SK-N-SH (cell line): ENCODE results near the gene SLC12A9. TPM values are rescaled to one million over a fixed set of nuclear protein-coding genes. Genes with fewer than 3 reads are reported as not detected.

Experiments
- CTCF ChIA-PET: fragments of 300-600, 350-600 bp; formaldehyde crosslinking; extraction: SDS; loops from one replicate; lab custom pipeline; 2021; lab: Yijun Ruan, JAX
- POLR2A ChIA-PET: fragments of 350-600 bp; sonication (Branson Sonifier 250); formaldehyde crosslinking; extraction: SDS; loops from one replicate; lab custom pipeline; 2020; ENCODE audit warnings: antibody characterized with exemption, inconsistent platforms; lab: Yijun Ruan, JAX
- DNase-seq: peaks from one replicate; pipeline ENCODE4 v3.0.0; 2012
- H2AFZ ChIP-seq: fragments of 200-600 bp; sonication (generic); 2 replicates; pipeline ENCODE4 v1.8.1; 2016; ENCODE audit warnings: antibody characterized with exemption, mild to moderate bottlenecking, low read depth
- H3F3A ChIP-seq: fragments of 200-600 bp; sonication (generic); replicated peaks from 2 replicates; pipeline ENCODE3; 2016; ENCODE audit warnings: antibody characterized with exemption, mild to moderate bottlenecking; ENCODE audit not compliant: insufficient read depth
- H3K27ac ChIP-seq, 2 experiments: fragments of 200-500 bp in 1 of 2; fragments of 200-600 bp in 1 of 2; sonication (Bioruptor generic) in 1 of 2; sonication (generic), shearing (Covaris generic) in 1 of 2; 2 replicates each; pipeline versions ENCODE4 v1.5.1 to v1.6.1; 2014 to 2016; ENCODE audit warnings: low read depth in 2 of 2, inconsistent platforms in 1 of 2, low read length in 1 of 2, mild to moderate bottlenecking in 1 of 2, mixed read lengths in 1 of 2
- H3K27me3 ChIP-seq: fragments of 200-600 bp; sonication (generic), shearing (Covaris generic); 2 replicates; pipeline ENCODE4 v1.6.1; 2016; ENCODE audit warnings: mixed run types; ENCODE audit not compliant: insufficient read depth
- H3K36me3 ChIP-seq, 2 experiments: fragments of 200-500 bp in 1 of 2; fragments of 200-600 bp in 1 of 2; sonication (Bioruptor generic) in 1 of 2; sonication (generic) in 1 of 2; replicated peaks in 1 of 2; 2 replicates each; pipeline versions ENCODE3 to v1.5.1; 2014 to 2016; ENCODE audit warnings: low read length in 1 of 2, mild to moderate bottlenecking in 1 of 2; ENCODE audit not compliant: insufficient read depth in 2 of 2, control insufficient read depth in 1 of 2
- H3K4me1 ChIP-seq, 2 experiments: fragments of 200-500 bp in 1 of 2; fragments of 200-600 bp in 1 of 2; sonication (Bioruptor generic) in 1 of 2; sonication (generic), shearing (Covaris generic) in 1 of 2; 2 replicates each; pipeline versions ENCODE4 v1.5.1 to v1.6.1; 2014 to 2016; ENCODE audit warnings: low read depth in 1 of 2, low read length in 1 of 2, mixed run types in 1 of 2; ENCODE audit not compliant: insufficient read depth in 2 of 2, control insufficient read depth in 1 of 2
- H3K4me2 ChIP-seq: fragments of 200-600 bp; sonication (generic), shearing (Covaris generic); 2 replicates; pipeline ENCODE4 v1.6.1; 2017; ENCODE audit warnings: mixed run types
- H3K4me3 ChIP-seq, 2 experiments: fragments of 200-500 bp in 1 of 2; fragments of 200-600 bp in 1 of 2; sonication (Bioruptor generic) in 1 of 2; sonication (generic), shearing (Covaris generic) in 1 of 2; 2 replicates each; pipeline versions ENCODE4 v1.5.1 to v1.8.1; 2014 to 2016; ENCODE audit warnings: low read depth in 2 of 2, inconsistent platforms in 1 of 2, low read length in 1 of 2, mild to moderate bottlenecking in 1 of 2, mixed read lengths in 1 of 2, moderate library complexity in 1 of 2
- H3K79me2 ChIP-seq: fragments of 200-600 bp; sonication (generic); 2 replicates; pipeline ENCODE4 v1.8.1; 2017; ENCODE audit warnings: mild to moderate bottlenecking; ENCODE audit not compliant: insufficient read depth
- H3K9ac ChIP-seq: fragments of 200-600 bp; sonication (generic); 2 replicates; pipeline ENCODE4 v1.6.1; 2017; ENCODE audit warnings: mixed run types
- H3K9me2 ChIP-seq: fragments of 200-600 bp; sonication (generic); 2 replicates; pipeline ENCODE4 v1.6.1; 2017; ENCODE audit warnings: mixed run types
- H3K9me3 ChIP-seq: fragments of 200-600 bp; sonication (generic); 2 replicates; pipeline ENCODE4 v1.6.1; 2017; ENCODE audit warnings: mixed run types, mild to moderate bottlenecking, moderate library complexity
- H4K20me1 ChIP-seq: fragments of 200-600 bp; sonication (generic); 2 replicates; pipeline ENCODE4 v1.6.1; 2017; ENCODE audit warnings: mild to moderate bottlenecking, mixed run types; ENCODE audit not compliant: insufficient read depth
- ELF1 ChIP-seq: IDR thresholded peaks from 2 replicates; pipeline ENCODE4 v1.4.0; 2012
- EP300 ChIP-seq, 2 experiments: IDR thresholded peaks; 2 replicates each; pipeline versions ENCODE4 v1.4.0 to v1.6.1; 2012; ENCODE audit warnings: borderline replicate concordance in 1 of 2, low read depth in 1 of 2, low read length in 1 of 2
- FOSL2 ChIP-seq: IDR thresholded peaks from 2 replicates; pipeline ENCODE4 v1.4.0; 2012; ENCODE audit warnings: low read depth, mild to moderate bottlenecking, moderate library complexity, borderline replicate concordance
- FOXJ3 ChIP-seq: sonication (generic); formaldehyde crosslinking; IDR thresholded peaks from 2 replicates; pipeline ENCODE4 v1.5.1; 2020; ENCODE audit warnings: mild to moderate bottlenecking, missing genetic modification reagents
- FOXM1 ChIP-seq: IDR thresholded peaks from 2 replicates; pipeline ENCODE4 v1.4.0; 2012; ENCODE audit warnings: low read depth, mild to moderate bottlenecking
- GATA2 ChIP-seq: sonication (generic); formaldehyde crosslinking; IDR thresholded peaks from 2 replicates; pipeline ENCODE4 v1.5.0; 2020; ENCODE audit warnings: mild to moderate bottlenecking, missing genetic modification reagents
- JUND ChIP-seq: IDR thresholded peaks from 2 replicates; pipeline ENCODE4 v1.4.0; 2012
- MXI1 ChIP-seq: IDR thresholded peaks from 2 replicates; pipeline ENCODE4 v1.6.1; 2012; ENCODE audit warnings: mild to moderate bottlenecking, low read depth, low read length, improper control_type of control experiment
- NRF1 ChIP-seq: IDR thresholded peaks from 2 replicates; pipeline ENCODE4 v1.6.1; 2012; ENCODE audit warnings: low read depth, mild to moderate bottlenecking, low read length
- POLR2AphosphoS5 ChIP-seq: IDR thresholded peaks from 2 replicates; pipeline ENCODE4 v1.6.1; 2012; ENCODE audit warnings: low read depth, low read length
- RAD21 ChIP-seq: IDR thresholded peaks from 2 replicates; pipeline ENCODE4 v1.6.1; 2012; ENCODE audit warnings: mild to moderate bottlenecking, low read length
- RFX5 ChIP-seq: IDR thresholded peaks from 2 replicates; pipeline ENCODE4 v1.6.1; 2012; ENCODE audit warnings: mild to moderate bottlenecking, improper control_type of control experiment, low read length
- RXRA ChIP-seq: IDR thresholded peaks from 2 replicates; pipeline ENCODE4 v1.4.0; 2012; ENCODE audit warnings: low read depth, mild to moderate bottlenecking, borderline replicate concordance
- SMC3 ChIP-seq: IDR thresholded peaks from 2 replicates; pipeline ENCODE4 v1.6.1; 2012; ENCODE audit warnings: low read depth, low read length, improper control_type of control experiment
- TCF12 ChIP-seq: IDR thresholded peaks from 2 replicates; pipeline ENCODE4 v1.4.0; 2012
- YY1 ChIP-seq: IDR thresholded peaks from 2 replicates; pipeline ENCODE4 v1.4.0; 2012; ENCODE audit warnings: low read depth, mild to moderate bottlenecking
- WGBS: methylation state at CpG from one replicate; pipeline ENCODE4 v1.1.6; 2017; ENCODE audit warnings: low lambda C conversion rate; 5-methylcytosine and 5-hydroxymethylcytosine counted together
- polyA plus RNA-seq, 3 experiments: library from polyadenylated mRNA; depleted of rRNA; stranded (reverse); fragments of >200 nt; gene quantifications; 2 replicates each; pipeline ENCODE4 v1.2.3, GENCODE V29; 2012
- TF ChIP-seq, protein P1 (sequence below): fragments of 150-350 bp; IDR thresholded peaks from 2 replicates; pipeline ENCODE4 v1.6.1; 2017; ENCODE audit warnings: antibody characterized with exemption, low read length, low read depth, borderline replicate concordance
- TF ChIP-seq, protein P2 (sequence below): IDR thresholded peaks from 2 replicates; pipeline ENCODE4; 2012
- TF ChIP-seq, protein P3 (sequence below): IDR thresholded peaks from 2 replicates; pipeline ENCODE4 v1.4.0; 2012; ENCODE audit warnings: low read depth, borderline replicate concordance
- TF ChIP-seq, protein P4 (sequence below): IDR thresholded peaks from 2 replicates; pipeline ENCODE4 v1.4.0; 2012; ENCODE audit warnings: low read depth

SLC12A9 gene
- polyA plus RNA-seq, 1 of the 3 experiments (the other 2 are of a cell fraction), result 29.7 TPM

DNA sequence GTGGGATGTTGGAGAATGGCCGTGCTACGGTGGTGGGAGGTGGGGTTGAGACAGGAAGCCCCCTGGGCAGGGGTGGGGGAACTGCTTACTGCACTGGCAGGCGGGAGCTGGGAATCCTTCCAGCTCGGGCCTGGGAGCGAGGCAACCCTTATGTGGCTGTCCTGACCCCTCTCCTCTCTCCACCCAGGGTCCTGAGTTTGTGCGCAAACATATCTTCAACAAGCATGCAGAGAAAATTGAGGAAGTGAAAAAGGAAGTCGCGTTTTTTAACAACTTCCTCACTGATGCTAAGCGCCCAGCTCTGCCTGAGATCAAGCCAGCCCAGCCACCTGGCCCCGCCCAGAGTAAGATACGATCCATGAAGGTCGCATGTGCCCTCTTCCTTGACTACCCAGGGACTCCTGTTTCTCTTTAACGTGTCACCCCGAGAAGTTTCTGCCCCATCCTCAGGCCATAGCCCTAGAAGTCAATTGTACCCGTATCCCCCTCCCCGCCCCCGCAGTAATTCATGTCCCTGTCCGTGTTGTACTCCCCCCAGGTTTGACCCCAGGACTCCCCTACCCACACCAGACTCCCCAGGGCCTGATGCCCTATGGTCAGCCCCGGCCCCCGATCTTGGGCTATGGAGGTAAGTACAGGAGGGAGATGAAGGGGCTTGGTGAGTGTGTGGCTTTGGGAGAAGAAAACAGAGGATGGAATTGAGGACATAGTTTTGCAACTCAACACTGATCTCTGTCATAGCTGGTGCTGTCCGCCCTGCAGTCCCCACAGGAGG is 35.2 kb downstream of the SLC12A9 start:
- no peaks in the 10 kb centered on the region for H3K9me2 ChIP-seq
- peak overlapping the region; percentile 100 for H3K4me2 ChIP-seq
- H3K9me3 ChIP-seq, result no peaks in the 10 kb centered on the region
- H3K27me3 ChIP-seq, result no peaks in the 10 kb centered on the region
- H3K79me2 ChIP-seq, result peaks cover 48% of the 10 kb centered on the region
- peaks cover 4 to 40% of the 10 kb centered on the region in 2 experiments for H3K4me1 ChIP-seq
- H2AFZ ChIP-seq, result no peak overlapping the region
- no peak overlapping the region for H3K9ac ChIP-seq
- H4K20me1 ChIP-seq, result peaks cover 12% of the 10 kb centered on the region
- ChIA-PET POLR2A (interaction anchor here (5.8 kb wide), 1 partner anchor 11 kb away, joined by 126 read pairs; the partner anchor contains the start of gene SRRT), CTCF (interaction anchor here (1.1 to 4.9 kb wide), 7 partner anchors 10 to 190 kb away, joined by 3 to 16 read pairs (median 3); partner anchors contain the start of genes SLC12A9 and SRRT)
- TF ChIP-seq FOXM1 (no peak), ELF1 (0 out of 2 replicates have a peak, but pooled peaks have one; percentile 13)
- TF ChIP-seq, protein P1, sequence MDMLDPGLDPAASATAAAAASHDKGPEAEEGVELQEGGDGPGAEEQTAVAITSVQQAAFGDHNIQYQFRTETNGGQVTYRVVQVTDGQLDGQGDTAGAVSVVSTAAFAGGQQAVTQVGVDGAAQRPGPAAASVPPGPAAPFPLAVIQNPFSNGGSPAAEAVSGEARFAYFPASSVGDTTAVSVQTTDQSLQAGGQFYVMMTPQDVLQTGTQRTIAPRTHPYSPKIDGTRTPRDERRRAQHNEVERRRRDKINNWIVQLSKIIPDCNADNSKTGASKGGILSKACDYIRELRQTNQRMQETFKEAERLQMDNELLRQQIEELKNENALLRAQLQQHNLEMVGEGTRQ, result no peak
- TF ChIP-seq, protein P2, sequence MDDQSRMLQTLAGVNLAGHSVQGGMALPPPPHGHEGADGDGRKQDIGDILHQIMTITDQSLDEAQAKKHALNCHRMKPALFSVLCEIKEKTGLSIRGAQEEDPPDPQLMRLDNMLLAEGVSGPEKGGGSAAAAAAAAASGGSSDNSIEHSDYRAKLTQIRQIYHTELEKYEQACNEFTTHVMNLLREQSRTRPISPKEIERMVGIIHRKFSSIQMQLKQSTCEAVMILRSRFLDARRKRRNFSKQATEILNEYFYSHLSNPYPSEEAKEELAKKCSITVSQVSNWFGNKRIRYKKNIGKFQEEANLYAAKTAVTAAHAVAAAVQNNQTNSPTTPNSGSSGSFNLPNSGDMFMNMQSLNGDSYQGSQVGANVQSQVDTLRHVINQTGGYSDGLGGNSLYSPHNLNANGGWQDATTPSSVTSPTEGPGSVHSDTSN, result peak; percentile 30; the same call in 1 of the 2 replicates
- TF ChIP-seq, protein P3, sequence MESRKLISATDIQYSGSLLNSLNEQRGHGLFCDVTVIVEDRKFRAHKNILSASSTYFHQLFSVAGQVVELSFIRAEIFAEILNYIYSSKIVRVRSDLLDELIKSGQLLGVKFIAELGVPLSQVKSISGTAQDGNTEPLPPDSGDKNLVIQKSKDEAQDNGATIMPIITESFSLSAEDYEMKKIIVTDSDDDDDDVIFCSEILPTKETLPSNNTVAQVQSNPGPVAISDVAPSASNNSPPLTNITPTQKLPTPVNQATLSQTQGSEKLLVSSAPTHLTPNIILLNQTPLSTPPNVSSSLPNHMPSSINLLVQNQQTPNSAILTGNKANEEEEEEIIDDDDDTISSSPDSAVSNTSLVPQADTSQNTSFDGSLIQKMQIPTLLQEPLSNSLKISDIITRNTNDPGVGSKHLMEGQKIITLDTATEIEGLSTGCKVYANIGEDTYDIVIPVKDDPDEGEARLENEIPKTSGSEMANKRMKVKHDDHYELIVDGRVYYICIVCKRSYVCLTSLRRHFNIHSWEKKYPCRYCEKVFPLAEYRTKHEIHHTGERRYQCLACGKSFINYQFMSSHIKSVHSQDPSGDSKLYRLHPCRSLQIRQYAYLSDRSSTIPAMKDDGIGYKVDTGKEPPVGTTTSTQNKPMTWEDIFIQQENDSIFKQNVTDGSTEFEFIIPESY, result no peak
- H3K4me3 ChIP-seq, result peak overlapping the region in 1 of 2 experiments; percentile 78; a peak in 2 of 4 replicates
- H3F3A ChIP-seq, result peaks cover 40% of the 10 kb centered on the region
- H3K36me3 ChIP-seq, result peaks cover 45 to 62% of the 10 kb centered on the region in 2 experiments
- peak overlapping the region in 1 of 2 experiments; percentile 16; a peak in 2 of 4 replicates for H3K27ac ChIP-seq
- peak; percentile 54 for DNase-seq
- WGBS, result 84% methylated on average over 21 of the region's 21 CpGs

DNA sequence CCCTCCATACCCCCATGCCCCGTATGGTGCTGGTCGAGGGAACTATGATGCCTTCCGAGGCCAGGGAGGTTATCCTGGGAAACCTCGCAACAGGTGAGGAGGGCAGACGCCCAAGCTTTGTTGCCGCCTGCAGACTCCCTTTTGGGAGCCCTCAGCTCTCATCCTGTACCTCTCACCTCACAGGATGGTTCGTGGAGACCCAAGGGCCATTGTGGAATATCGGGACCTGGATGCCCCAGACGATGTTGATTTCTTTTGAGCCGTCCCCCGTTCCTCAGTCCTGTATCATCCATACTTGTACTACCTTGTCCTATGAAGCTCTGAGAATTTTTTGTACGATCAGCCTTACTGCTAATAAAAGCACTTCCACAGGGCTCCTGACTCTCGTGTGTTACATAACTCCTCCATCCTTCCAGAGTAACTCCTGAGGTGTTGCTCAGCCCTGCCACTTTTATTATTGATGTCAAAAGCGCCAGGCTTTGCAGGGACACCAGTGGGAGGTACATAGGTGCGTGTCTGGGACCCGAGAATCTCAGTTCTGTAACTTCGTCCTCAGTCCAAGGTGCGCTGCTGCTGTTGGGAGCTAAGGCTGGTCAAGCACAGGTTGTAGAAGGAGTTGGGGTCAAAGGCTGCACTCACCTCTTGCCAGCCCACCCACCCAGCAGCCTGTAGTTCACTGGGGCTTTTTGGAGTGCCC is 35.9 kb downstream of the SLC12A9 start:
- DNase-seq, result peak; percentile 39
- H3K9me3 ChIP-seq, result no peaks in the 10 kb centered on the region
- H3K4me2 ChIP-seq, result peak overlapping the region; percentile 100
- peaks cover 46% of the 10 kb centered on the region for H3K79me2 ChIP-seq
- H3K36me3 ChIP-seq, result peaks cover 40 to 55% of the 10 kb centered on the region in 2 experiments
- POLR2A ChIA-PET, result interaction anchor here (5.8 kb wide), 1 partner anchor 12 kb away, joined by 126 read pairs; the partner anchor contains the start of gene SRRT
- H3K9ac ChIP-seq, result peak overlapping the region; percentile 85
- H3K27me3 ChIP-seq, result no peaks in the 10 kb centered on the region
- peaks cover 12% of the 10 kb centered on the region for H4K20me1 ChIP-seq
- WGBS, result 74% methylated on average over 16 of the region's 18 CpGs
- peaks cover 4 to 40% of the 10 kb centered on the region in 2 experiments for H3K4me1 ChIP-seq
- H3F3A ChIP-seq, result peaks cover 39% of the 10 kb centered on the region
- H3K9me2 ChIP-seq, result no peaks in the 10 kb centered on the region
- peak overlapping the region; percentile 69 to 89; a peak in 3 of 4 replicates for H3K27ac ChIP-seq
- CTCF ChIA-PET, result interaction anchor here (0.7 to 4.9 kb wide), 8 partner anchors 9 to 189 kb away, joined by 3 to 16 read pairs (median 4); partner anchors contain the start of genes POP7, SLC12A9 and SRRT
- H3K4me3 ChIP-seq, result peak overlapping the region; percentile 75 to 78
- no peak overlapping the region for H2AFZ ChIP-seq
- no peak; the same call in 1 of the 2 replicates for TF ChIP-seq POLR2AphosphoS5
- TF ChIP-seq GATA2, result no peak
- TF ChIP-seq, protein P4, sequence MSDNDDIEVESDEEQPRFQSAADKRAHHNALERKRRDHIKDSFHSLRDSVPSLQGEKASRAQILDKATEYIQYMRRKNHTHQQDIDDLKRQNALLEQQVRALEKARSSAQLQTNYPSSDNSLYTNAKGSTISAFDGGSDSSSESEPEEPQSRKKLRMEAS, result no peak
- no peak for TF ChIP-seq FOXJ3 (CRISPR knock-in tag)
- TF ChIP-seq YY1, result no peak
- TF ChIP-seq EP300 (IDR thresholded peaks at IDR 0.05; ENCODE audit: borderline replicate concordance in 1 of 2, low read depth in 1 of 2, low read length in 1 of 2), result no peak
- no peak for TF ChIP-seq TCF12
- no peak for TF ChIP-seq NRF1
- TF ChIP-seq FOSL2, result no peak
- no peak for TF ChIP-seq JUND
- TF ChIP-seq, protein P1, result no peak
- no peak for TF ChIP-seq MXI1
- TF ChIP-seq RFX5, result no peak
- TF ChIP-seq SMC3, result no peak
- no peak for TF ChIP-seq RAD21
- TF ChIP-seq RXRA, result no peak
